Activated CD4-positive, alpha-beta T cell treated with anti-CD3 and anti-CD28 coated beads, Interleukin-2, amount 10 ng/mL, durations not matched to agents 7 days and 5 days (primary cell): ENCODE results near the gene ELMO1. TPM values are rescaled to one million over a fixed set of nuclear protein-coding genes. Genes with fewer than 3 reads are reported as not detected.

Experiments used
- CTCF ChIA-PET: fragments of 350-600 bp; sonication (Branson Sonifier 250); formaldehyde crosslinking; loops from one replicate; lab custom pipeline; 2021; ENCODE audit warnings: antibody characterized with exemption; lab: Charles Lee
- POLR2A ChIA-PET: fragments of 350-600 bp; sonication (Branson Sonifier 250); formaldehyde crosslinking; loops from one replicate; lab custom pipeline; 2021; ENCODE audit warnings: antibody characterized with exemption; lab: Charles Lee
- DNase-seq: peaks from one replicate; pipeline ENCODE4 v3.0.0-alpha.2; 2020
- H3K27ac Mint-ChIP-seq: one replicate; pipeline ENCODE4 v1.8.0; 2021; ENCODE audit warnings: mild to moderate bottlenecking, moderate library complexity, mixed read lengths
- H3K27me3 Mint-ChIP-seq: one replicate; pipeline ENCODE4 v1.8.0; 2021; ENCODE audit warnings: mixed read lengths
- H3K36me3 Mint-ChIP-seq: one replicate; pipeline ENCODE4 v1.8.0; 2021; ENCODE audit warnings: low read depth, mixed read lengths
- H3K4me1 Mint-ChIP-seq: one replicate; pipeline ENCODE4 v1.8.0; 2021; ENCODE audit warnings: mixed read lengths
- H3K4me3 Mint-ChIP-seq: one replicate; pipeline ENCODE4 v1.8.0; 2021; ENCODE audit warnings: mild to moderate bottlenecking, moderate library complexity, mixed read lengths
- H3K9me3 Mint-ChIP-seq: one replicate; pipeline ENCODE4 v1.8.0; 2021; ENCODE audit warnings: mixed read lengths
- total RNA-seq, 2 experiments: library from RNA; stranded (reverse); gene quantifications; one replicate each; pipeline ENCODE4 v1.2.3, GENCODE V29; 2021

ELMO1 gene
- total RNA-seq, 2 experiments from 2014 or later: 99.8 to 142 TPM

GRCh38 chr7:37354656-37355131 lies 94.0 kb downstream of the ELMO1 start:
- Mint-ChIP-seq H3K4me1 (peaks cover 82% of the 10 kb centered on the region), H3K27ac (peak overlapping the region; percentile 88), H3K27me3 (no peaks in the 10 kb centered on the region), H3K4me3 (peak overlapping the region; percentile 44), H3K36me3 (peaks cover 3% of the 10 kb centered on the region), H3K9me3 (peaks cover 5% of the 10 kb centered on the region)
- CTCF ChIA-PET: interaction anchor here (0.6 to 2.1 kb wide), 6 partner anchors 12 to 1147 kb away, joined by 3 to 11 read pairs (median 5); no protein-coding TSS in a partner anchor
- POLR2A ChIA-PET: interaction anchor here (0.9 kb wide), 1 partner anchor 94 kb away, joined by 4 read pairs; no protein-coding TSS in a partner anchor
- peak; percentile 59 for DNase-seq

DNA sequence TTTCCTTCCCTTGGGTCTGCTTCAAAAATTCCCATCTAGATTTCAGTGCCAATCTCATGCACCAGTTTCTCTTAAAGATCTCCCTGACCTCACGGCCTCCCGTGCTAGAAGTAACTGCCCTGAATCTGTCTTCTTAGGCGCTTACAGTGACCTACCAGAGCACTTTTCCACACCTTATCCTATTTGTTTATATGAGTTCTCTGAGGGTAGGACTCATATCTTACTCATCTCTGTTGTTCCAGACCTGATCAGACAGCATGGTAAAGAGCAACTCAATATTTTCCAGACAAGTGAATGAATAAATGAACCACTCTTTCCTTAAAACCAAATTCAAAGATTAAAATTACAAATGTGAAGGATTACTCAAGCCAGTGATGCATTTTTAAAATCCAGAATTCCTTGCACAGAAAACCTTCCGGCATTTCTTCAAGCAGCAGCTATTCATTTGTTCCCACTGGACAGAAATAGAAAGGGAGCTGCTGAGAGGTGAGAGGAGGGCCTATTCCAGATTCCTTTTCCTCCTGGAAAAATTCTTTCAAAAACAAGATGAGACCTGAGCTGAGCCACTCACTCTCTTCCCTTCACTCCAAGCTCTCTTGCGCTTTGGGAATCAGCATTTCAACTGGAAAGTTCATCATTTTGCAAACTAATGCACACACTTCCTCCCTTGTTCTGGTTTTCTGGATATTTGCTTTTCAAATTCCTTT lies 94.6 kb downstream of the ELMO1 start:
- no peak for DNase-seq
- Mint-ChIP-seq H3K9me3 (peaks cover 5% of the 10 kb centered on the region), H3K27me3 (no peaks in the 10 kb centered on the region), H3K4me1 (peaks cover 77% of the 10 kb centered on the region), H3K4me3 (peak overlapping the region; percentile 86), H3K27ac (peak overlapping the region; percentile 91), H3K36me3 (peaks cover 6% of the 10 kb centered on the region)
- POLR2A ChIA-PET: interaction anchor here (0.7 to 1.0 kb wide), 4 partner anchors 94 to 575 kb away, joined by 4 to 9 read pairs (median 6); no protein-coding TSS in a partner anchor
- CTCF ChIA-PET: interaction anchor here (0.6 to 2.1 kb wide), 15 partner anchors 8 to 810 kb away, joined by 3 to 11 read pairs (median 4); no protein-coding TSS in a partner anchor

- Mint-ChIP-seq H3K36me3 (peaks cover 7% of the 10 kb centered on the region), H3K4me1 (peaks cover 77% of the 10 kb centered on the region), H3K4me3 (peak overlapping the region; percentile 86), H3K27ac (peak overlapping the region; percentile 91), H3K27me3 (no peaks in the 10 kb centered on the region), H3K9me3 (peaks cover 5% of the 10 kb centered on the region)
- DNase-seq: peak; percentile 80
- CTCF ChIA-PET: interaction anchor here (0.7 to 2.1 kb wide), 19 partner anchors 8 to 810 kb away, joined by 3 to 11 read pairs (median 3); no protein-coding TSS in a partner anchor
- POLR2A ChIA-PET: interaction anchor here (0.7 to 1.0 kb wide), 3 partner anchors 95 to 575 kb away, joined by 6 to 9 read pairs (median 7); no protein-coding TSS in a partner anchor
These were observed 95.4 kb downstream of the ELMO1 start for GRCh38 chr7:37352974-37353948.

DNA sequence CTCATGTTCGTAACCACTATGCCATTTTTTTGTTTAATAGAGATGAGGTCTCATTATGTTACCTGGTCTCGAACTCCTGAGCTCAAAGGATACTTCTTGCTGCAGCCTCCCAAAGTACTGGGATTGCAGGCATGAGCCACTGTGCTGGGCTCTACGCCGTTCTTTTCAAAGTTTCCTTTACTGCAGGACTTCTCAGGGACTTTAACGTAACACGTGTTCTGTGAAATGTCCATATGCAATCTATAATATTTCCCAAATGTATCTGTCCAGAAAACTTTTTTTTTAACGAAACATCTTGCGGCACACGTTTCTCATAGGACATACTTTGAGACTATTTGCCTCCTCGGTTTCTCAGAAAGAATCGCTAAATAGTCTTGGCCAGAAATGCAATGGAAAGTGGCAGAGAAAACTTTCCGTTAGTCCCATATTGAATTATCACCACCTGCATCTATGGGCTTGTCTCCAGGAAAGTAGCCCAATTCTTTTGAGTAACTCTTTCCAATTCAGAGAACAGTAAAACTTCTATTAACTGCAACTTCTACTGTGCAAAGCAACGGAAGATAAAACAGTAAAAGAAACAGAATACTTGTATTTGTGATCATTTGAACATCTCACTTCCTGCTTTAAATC lies 96.3 kb downstream of the ELMO1 start:
- CTCF ChIA-PET: interaction anchor here (0.7 to 3.0 kb wide), 9 partner anchors 8 to 110 kb away, joined by 3 to 14 read pairs (median 3); no protein-coding TSS in a partner anchor
- Mint-ChIP-seq H3K4me3 (peak overlapping the region; percentile 86), H3K4me1 (peaks cover 74% of the 10 kb centered on the region), H3K36me3 (peaks cover 7% of the 10 kb centered on the region), H3K9me3 (peaks cover 5% of the 10 kb centered on the region), H3K27ac (peak overlapping the region; percentile 91), H3K27me3 (no peaks in the 10 kb centered on the region)
- POLR2A ChIA-PET: no interaction called here
- DNase-seq: no peak

DNA sequence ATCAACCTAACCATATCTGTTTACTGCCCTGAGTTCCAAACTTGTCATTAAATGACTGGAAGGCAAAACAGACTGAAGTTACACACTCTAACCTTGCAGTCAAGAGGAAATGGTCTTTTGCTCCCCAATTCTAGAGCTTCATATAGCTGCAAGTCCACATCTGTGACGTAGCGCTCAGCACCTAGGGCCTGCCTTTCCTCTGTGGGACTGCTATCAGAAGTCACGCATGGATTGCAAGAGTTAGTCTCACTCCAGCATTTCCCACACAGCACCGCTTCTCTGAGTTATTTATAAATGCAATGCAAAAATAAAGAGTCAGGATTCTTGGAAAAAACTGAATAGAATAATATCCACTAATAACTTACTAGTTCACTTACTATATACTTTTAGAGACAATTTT lies 96.9 kb downstream of the ELMO1 start:
- peak overlapping the region; percentile 8 for H3K4me3 Mint-ChIP-seq
- peaks cover 70% of the 10 kb centered on the region for H3K4me1 Mint-ChIP-seq

GRCh38 chr7:37349979-37350590 lies 98.6 kb downstream of the ELMO1 start:
- Mint-ChIP-seq H3K27ac (no peak overlapping the region), H3K36me3 (peaks cover 11% of the 10 kb centered on the region), H3K4me3 (no peak overlapping the region), H3K27me3 (no peaks in the 10 kb centered on the region), H3K4me1 (peaks cover 65% of the 10 kb centered on the region), H3K9me3 (peaks cover 5% of the 10 kb centered on the region)
- CTCF ChIA-PET: interaction anchor here (1.2 to 3.0 kb wide), 3 partner anchors 8 to 65 kb away, joined by 3 to 14 read pairs (median 6); no protein-coding TSS in a partner anchor
- POLR2A ChIA-PET: no interaction called here
- no peak for DNase-seq

More for the DNA sequence above, 96.9 kb downstream of the ELMO1 start:
- Mint-ChIP-seq H3K27me3 (no peaks in the 10 kb centered on the region), H3K36me3 (peaks cover 7% of the 10 kb centered on the region), H3K9me3 (peaks cover 5% of the 10 kb centered on the region), H3K27ac (no peak overlapping the region)
- ChIA-PET CTCF (interaction anchor here (0.6 to 3.0 kb wide), 7 partner anchors 8 to 41 kb away, joined by 3 to 14 read pairs (median 3); no protein-coding TSS in a partner anchor), POLR2A (no interaction called here)
- DNase-seq: no peak

DNA sequence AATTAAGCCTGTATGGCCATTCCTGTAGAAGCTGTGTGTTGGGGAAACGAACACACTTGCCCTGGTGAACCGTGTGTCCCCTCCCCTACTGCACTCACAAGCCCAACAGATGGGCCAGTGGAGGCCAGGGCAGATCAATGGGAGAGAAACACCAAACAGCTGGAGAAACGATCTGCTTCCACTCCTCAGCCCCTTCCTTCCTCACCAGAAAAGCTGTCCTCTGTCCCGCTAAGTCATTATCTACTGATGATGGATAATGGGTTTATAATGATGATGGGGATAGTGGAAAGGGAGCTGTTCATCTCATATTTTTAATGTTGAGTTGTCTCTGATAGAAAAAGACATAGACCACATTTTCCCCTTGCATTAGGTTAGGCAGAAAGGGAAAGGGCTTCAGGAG lies 99.7 kb downstream of the ELMO1 start:
- H3K36me3 Mint-ChIP-seq: peaks cover 12% of the 10 kb centered on the region
- peaks cover 64% of the 10 kb centered on the region for H3K4me1 Mint-ChIP-seq

DNA sequence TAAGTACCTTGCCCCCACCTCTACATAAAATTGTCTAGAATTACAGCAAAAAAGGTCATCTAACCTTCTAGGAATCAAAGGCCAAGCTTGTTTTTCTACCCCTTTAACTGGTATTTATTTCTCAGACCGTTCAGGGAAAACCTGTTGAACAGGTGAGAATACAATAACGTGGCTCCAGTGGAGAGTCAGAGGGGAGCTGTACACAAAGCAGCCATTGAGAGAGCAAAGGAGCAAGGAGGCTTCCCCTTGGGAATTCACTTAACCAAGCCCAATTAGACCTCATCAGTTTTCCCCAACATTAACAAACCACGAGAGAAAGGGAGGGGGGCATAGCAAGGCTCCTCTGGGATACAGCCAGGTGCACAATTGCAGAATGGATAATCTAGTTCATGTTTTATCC lies 101.9 kb downstream of the ELMO1 start:
- Mint-ChIP-seq H3K4me1 (peaks cover 53% of the 10 kb centered on the region), H3K9me3 (no peaks in the 10 kb centered on the region), H3K36me3 (peaks cover 15% of the 10 kb centered on the region), H3K4me3 (no peak overlapping the region), H3K27ac (no peak overlapping the region), H3K27me3 (no peaks in the 10 kb centered on the region)
- DNase-seq: no peak
- POLR2A ChIA-PET: no interaction called here
- CTCF ChIA-PET: interaction anchor here (0.9 kb wide), 1 partner anchor 148 kb away, joined by 3 read pairs; no protein-coding TSS in a partner anchor

More for the DNA sequence above, 99.7 kb downstream of the ELMO1 start:
- POLR2A ChIA-PET: interaction anchor here (0.6 kb wide), 1 partner anchor 956 kb away, joined by 7 read pairs; no protein-coding TSS in a partner anchor
- H3K27me3 Mint-ChIP-seq: no peaks in the 10 kb centered on the region
- H3K27ac Mint-ChIP-seq: no peak overlapping the region
- CTCF ChIA-PET: interaction anchor here (1.2 kb wide), 1 partner anchor 64 kb away, joined by 3 read pairs; no protein-coding TSS in a partner anchor
- peaks cover 4% of the 10 kb centered on the region for H3K9me3 Mint-ChIP-seq
- no peak for DNase-seq
- no peak overlapping the region for H3K4me3 Mint-ChIP-seq

DNA sequence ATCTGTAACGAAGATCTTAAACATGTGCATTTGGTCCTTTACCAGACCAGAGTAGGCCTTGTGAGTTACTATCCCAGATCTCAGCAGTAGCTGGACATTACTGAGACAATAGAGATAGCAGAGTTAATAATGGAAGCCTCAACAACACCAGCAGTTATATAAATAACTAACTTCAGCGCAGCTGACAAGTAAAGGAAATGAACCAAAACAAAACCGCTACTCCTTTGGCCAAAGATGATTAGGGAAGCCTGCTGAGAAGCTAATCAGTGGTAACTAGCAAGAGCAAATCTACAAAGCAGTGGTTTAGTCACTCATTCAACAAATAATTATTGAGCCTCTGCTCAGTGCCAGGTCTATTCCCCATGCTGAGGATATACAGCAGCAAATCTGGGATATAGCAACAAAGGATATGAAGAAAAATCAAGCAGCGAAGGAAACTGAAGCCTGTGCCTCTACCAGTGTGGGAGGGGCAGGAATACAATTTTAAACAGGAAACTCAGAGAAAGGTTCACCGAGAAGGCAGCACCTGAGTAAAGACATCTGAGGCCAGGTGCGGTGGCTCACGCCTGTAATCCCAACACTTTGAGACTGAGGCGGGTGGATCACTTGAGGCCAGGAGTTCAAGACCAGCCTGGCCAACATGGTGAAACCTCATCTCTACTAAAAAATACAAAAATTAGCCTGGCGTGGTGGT lies 103.6 kb downstream of the ELMO1 start:
- no peaks in the 10 kb centered on the region for H3K9me3 Mint-ChIP-seq
- CTCF ChIA-PET: interaction anchor here (0.6 to 1.6 kb wide), 5 partner anchors 9 to 866 kb away, joined by 3 read pairs; no protein-coding TSS in a partner anchor
- no peak for DNase-seq
- POLR2A ChIA-PET: no interaction called here
- peaks cover 29% of the 10 kb centered on the region for H3K36me3 Mint-ChIP-seq
- peaks cover 55% of the 10 kb centered on the region for H3K4me1 Mint-ChIP-seq
- no peaks in the 10 kb centered on the region for H3K27me3 Mint-ChIP-seq
- H3K27ac Mint-ChIP-seq: peak overlapping the region; percentile 66
- peak overlapping the region; percentile 0 for H3K4me3 Mint-ChIP-seq

DNA sequence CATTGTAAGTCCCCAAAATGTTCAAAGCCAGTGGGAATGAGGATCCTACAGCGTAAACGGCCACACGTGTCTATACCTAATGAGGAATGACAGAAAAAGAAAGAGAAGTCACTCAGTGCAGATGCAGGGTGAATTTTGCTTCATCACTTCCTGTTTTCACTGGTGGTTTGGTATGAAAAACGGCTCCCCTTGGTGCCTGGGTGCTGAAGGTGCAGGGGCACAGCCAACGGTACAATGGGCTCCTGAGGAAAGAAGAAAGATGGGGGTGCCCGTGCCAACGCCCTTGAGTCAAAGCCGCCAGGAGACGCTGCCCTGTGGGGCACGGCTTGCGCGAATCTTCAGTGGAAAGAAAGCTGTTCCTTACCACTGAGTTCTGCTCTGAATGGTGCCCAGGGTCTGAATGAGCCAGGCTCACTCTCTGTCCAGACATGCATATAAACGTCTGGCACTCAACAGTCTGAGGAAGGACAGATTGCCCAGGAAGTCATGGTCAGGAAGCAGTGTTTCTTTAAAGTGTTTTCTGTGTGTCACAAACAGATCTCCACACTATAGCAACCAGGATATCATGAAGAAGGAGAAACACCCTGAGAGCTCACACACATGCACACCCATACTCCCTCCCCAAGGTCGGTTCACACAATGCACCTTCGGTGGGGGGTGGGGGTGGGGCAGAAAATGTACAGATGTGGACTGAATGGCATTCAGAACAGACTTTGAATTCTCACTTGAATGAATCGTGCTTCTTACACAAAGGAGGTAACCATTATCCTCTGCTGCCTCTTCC lies 105.8 kb downstream of the ELMO1 start:
- Mint-ChIP-seq H3K27ac (peak overlapping the region; percentile 96), H3K4me3 (peak overlapping the region; percentile 90), H3K36me3 (peaks cover 43% of the 10 kb centered on the region), H3K4me1 (peaks cover 69% of the 10 kb centered on the region), H3K27me3 (no peaks in the 10 kb centered on the region), H3K9me3 (no peaks in the 10 kb centered on the region)
- ChIA-PET CTCF (interaction anchor here (0.6 to 2.3 kb wide), 5 partner anchors 8 to 82 kb away, joined by 3 to 14 read pairs (median 3); no protein-coding TSS in a partner anchor), POLR2A (no interaction called here)
- DNase-seq: peak; percentile 82
